CD8-positive, alpha-beta memory T cell (primary cell): ENCODE results near the gene SOX8. TPM values are rescaled to one million over a fixed set of nuclear protein-coding genes. Genes with fewer than 3 reads are reported as not detected.

Experiments
- CTCF ChIA-PET: fragments of 350-600 bp; sonication (Branson Sonifier 250); formaldehyde crosslinking; loops from one replicate; lab custom pipeline; 2021; ENCODE audit warnings: antibody characterized with exemption; lab: Charles Lee
- POLR2A ChIA-PET: fragments of 350-600 bp; sonication (Branson Sonifier 250); formaldehyde crosslinking; loops from one replicate; lab custom pipeline; 2021; ENCODE audit warnings: antibody characterized with exemption; lab: Charles Lee
- DNase-seq, 5 donors: peaks; one replicate each; pipeline versions ENCODE4 v3.0.0 to v3.0.0-alpha.2; 2020 to 2022; ENCODE audit warnings: mixed read lengths in 1 of 5
- H3K27ac ChIP-seq: one replicate; pipeline ENCODE4 v1.7.0; 2013; ENCODE audit warnings: low read depth, mild to moderate bottlenecking, low read length, moderate library complexity
- H3K27me3 ChIP-seq: 2 replicates; pipeline ENCODE4 v1.7.0; 2013; ENCODE audit warnings: low read length, mild to moderate bottlenecking; ENCODE audit not compliant: insufficient read depth, poor library complexity, severe bottlenecking
- H3K36me3 ChIP-seq: 2 replicates; pipeline ENCODE4 v1.7.0; 2013; ENCODE audit warnings: mild to moderate bottlenecking, low read length, moderate library complexity; ENCODE audit not compliant: insufficient read depth
- H3K4me1 ChIP-seq: 2 replicates; pipeline ENCODE4 v1.7.0; 2013; ENCODE audit warnings: mild to moderate bottlenecking, low read length, moderate library complexity; ENCODE audit not compliant: insufficient read depth
- H3K4me3 ChIP-seq: 2 replicates; pipeline ENCODE4 v1.7.0; 2013; ENCODE audit warnings: mild to moderate bottlenecking, low read length
- H3K9me3 ChIP-seq: 2 replicates; pipeline ENCODE4 v1.7.0; 2013; ENCODE audit warnings: mild to moderate bottlenecking, low read length
- H3K27ac Mint-ChIP-seq, 8 donors: one replicate each; pipeline ENCODE4 v1.8.0; 2020 to 2021; ENCODE audit warnings: mixed read lengths in 8 of 8, mild to moderate bottlenecking in 6 of 8, inconsistent platforms in 3 of 8, moderate library complexity in 3 of 8
- H3K27me3 Mint-ChIP-seq, 2 donors: one replicate each; pipeline ENCODE4 v1.8.0; 2020 to 2021; ENCODE audit warnings: mixed read lengths in 2 of 2, mild to moderate bottlenecking in 1 of 2, moderate library complexity in 1 of 2
- H3K36me3 Mint-ChIP-seq, 3 donors: one replicate each; pipeline ENCODE4 v1.8.0; 2020 to 2021; ENCODE audit warnings: mixed read lengths in 3 of 3, inconsistent platforms in 1 of 3, mild to moderate bottlenecking in 1 of 3
- H3K4me1 Mint-ChIP-seq, 3 donors: one replicate each; pipeline ENCODE4 v1.8.0; 2020 to 2021; ENCODE audit warnings: mixed read lengths in 3 of 3, inconsistent platforms in 1 of 3, mild to moderate bottlenecking in 1 of 3
- H3K4me3 Mint-ChIP-seq, 7 donors: one replicate each; pipeline ENCODE4 v1.8.0; 2020 to 2021; ENCODE audit warnings: mixed read lengths in 7 of 7, mild to moderate bottlenecking in 6 of 7, moderate library complexity in 4 of 7, inconsistent platforms in 2 of 7
- H3K9me3 Mint-ChIP-seq, 5 donors: one replicate each; pipeline ENCODE4 v1.8.0; 2020 to 2022; ENCODE audit warnings: mixed read lengths in 5 of 5, mild to moderate bottlenecking in 3 of 5, moderate library complexity in 2 of 5, inconsistent platforms in 1 of 5
- polyA plus RNA-seq: library from polyadenylated mRNA; unstranded; fragments of 300-500 nt; fragmentation: Illumina TruSeq; gene quantifications from one replicate; pipeline ENCODE4 v1.2.3, GENCODE V29; 2021
- total RNA-seq, 2 experiments: library from RNA; stranded (reverse); gene quantifications; one replicate each; pipeline ENCODE4 v1.2.3, GENCODE V29; 2021

Gene SOX8
- total and polyA plus RNA-seq, 3 experiments from 2014 or later = 0.39 to 0.62 (median 0.39) TPM

GRCh38 chr16:938752-939151 lies 42.8 kb upstream of the SOX8 start:
- Histone ChIP-seq H3K36me3 (peaks cover 4% of the 10 kb centered on the region), H3K27ac (no peak overlapping the region), H3K4me3 (no peak overlapping the region), H3K27me3 (no peaks in the 10 kb centered on the region), H3K9me3 (peaks cover 10% of the 10 kb centered on the region), H3K4me1 (no peaks in the 10 kb centered on the region)
- H3K4me3 Mint-ChIP-seq = no peak overlapping the region
- peaks cover 0 to 6% (median 2%) of the 10 kb centered on the region in 3 donors for H3K4me1 Mint-ChIP-seq
- no peak for DNase-seq
- peaks cover 20 to 54% (median 34%) of the 10 kb centered on the region in 3 donors for H3K36me3 Mint-ChIP-seq
- ChIA-PET CTCF (no interaction called here), POLR2A (no interaction called here)
- no peaks in the 10 kb centered on the region for H3K27me3 Mint-ChIP-seq
- no peak overlapping the region for H3K27ac Mint-ChIP-seq
- peaks cover 3 to 22% (median 17%) of the 10 kb centered on the region in 5 donors for H3K9me3 Mint-ChIP-seq

- CTCF ChIA-PET = no interaction called here
- Histone ChIP-seq H3K4me3 (no peak overlapping the region), H3K27me3 (no peaks in the 10 kb centered on the region), H3K36me3 (peaks cover 4% of the 10 kb centered on the region), H3K4me1 (no peaks in the 10 kb centered on the region), H3K9me3 (peaks cover 10% of the 10 kb centered on the region), H3K27ac (no peak overlapping the region)
- H3K27me3 Mint-ChIP-seq = no peaks in the 10 kb centered on the region
- no peak overlapping the region for H3K4me3 Mint-ChIP-seq
- H3K27ac Mint-ChIP-seq = no peak overlapping the region
- peaks cover 0 to 6% (median 2%) of the 10 kb centered on the region in 3 donors for H3K4me1 Mint-ChIP-seq
- DNase-seq = peak in 1 of 5 donors; percentile 22
- peaks cover 19 to 54% (median 40%) of the 10 kb centered on the region in 3 donors for H3K36me3 Mint-ChIP-seq
- H3K9me3 Mint-ChIP-seq = peaks cover 3 to 24% (median 22%) of the 10 kb centered on the region in 5 donors
- POLR2A ChIA-PET = no interaction called here
Observed at GRCh38 chr16:939311-939710, 42.3 kb upstream of the SOX8 start.

- no peaks in the 10 kb centered on the region for H3K27me3 ChIP-seq
- ChIA-PET CTCF (no interaction called here), POLR2A (no interaction called here)
- no peaks in the 10 kb centered on the region for H3K4me1 ChIP-seq
- no peak for DNase-seq
- Mint-ChIP-seq H3K36me3 (peaks cover 19 to 57% (median 45%) of the 10 kb centered on the region in 3 donors), H3K4me1 (peaks cover 0 to 6% (median 2%) of the 10 kb centered on the region in 3 donors), H3K27ac (no peak overlapping the region), H3K4me3 (no peak overlapping the region), H3K27me3 (no peaks in the 10 kb centered on the region), H3K9me3 (peaks cover 3 to 27% (median 22%) of the 10 kb centered on the region in 5 donors)
- no peak overlapping the region for H3K4me3 ChIP-seq
- no peak overlapping the region for H3K27ac ChIP-seq
- peaks cover 10% of the 10 kb centered on the region for H3K9me3 ChIP-seq
- peaks cover 4% of the 10 kb centered on the region for H3K36me3 ChIP-seq
Observed at GRCh38 chr16:939941-940340, 41.6 kb upstream of the SOX8 start.

- peaks cover 10% of the 10 kb centered on the region for H3K9me3 ChIP-seq
- Mint-ChIP-seq H3K27ac (no peak overlapping the region), H3K27me3 (no peaks in the 10 kb centered on the region), H3K9me3 (peaks cover 3 to 27% (median 22%) of the 10 kb centered on the region in 5 donors), H3K4me1 (no peaks in the 10 kb centered on the region), H3K4me3 (no peak overlapping the region), H3K36me3 (peaks cover 21 to 68% (median 50%) of the 10 kb centered on the region in 3 donors)
- no peaks in the 10 kb centered on the region for H3K27me3 ChIP-seq
- CTCF ChIA-PET = no interaction called here
- POLR2A ChIA-PET = no interaction called here
- no peak for DNase-seq
- no peak overlapping the region for H3K4me3 ChIP-seq
- H3K36me3 ChIP-seq = peaks cover 11% of the 10 kb centered on the region
- H3K4me1 ChIP-seq = no peaks in the 10 kb centered on the region
- no peak overlapping the region for H3K27ac ChIP-seq
Observed at GRCh38 chr16:942436-943060, 39.0 kb upstream of the SOX8 start.

GRCh38 chr16:943971-944370 lies 37.6 kb upstream of the SOX8 start:
- peak in 1 of 5 donors; percentile 9 for DNase-seq
- no peak overlapping the region for H3K27ac ChIP-seq
- Mint-ChIP-seq H3K27ac (peak overlapping the region in 1 of 8 donors; percentile 35), H3K36me3 (peaks cover 21 to 62% (median 46%) of the 10 kb centered on the region in 3 donors), H3K9me3 (peaks cover 3 to 27% (median 22%) of the 10 kb centered on the region in 5 donors), H3K4me1 (no peaks in the 10 kb centered on the region), H3K4me3 (no peak overlapping the region), H3K27me3 (no peaks in the 10 kb centered on the region)
- peaks cover 11% of the 10 kb centered on the region for H3K36me3 ChIP-seq
- ChIA-PET CTCF (no interaction called here), POLR2A (no interaction called here)
- no peak overlapping the region for H3K4me3 ChIP-seq
- no peaks in the 10 kb centered on the region for H3K4me1 ChIP-seq
- H3K9me3 ChIP-seq = peaks cover 10% of the 10 kb centered on the region
- no peaks in the 10 kb centered on the region for H3K27me3 ChIP-seq

GRCh38 chr16:945271-946047 lies 36.1 kb upstream of the SOX8 start:
- Mint-ChIP-seq H3K27ac (no peak overlapping the region), H3K4me1 (no peaks in the 10 kb centered on the region), H3K4me3 (no peak overlapping the region), H3K9me3 (peaks cover 3 to 27% (median 22%) of the 10 kb centered on the region in 5 donors), H3K36me3 (peaks cover 21 to 54% (median 42%) of the 10 kb centered on the region in 3 donors), H3K27me3 (no peaks in the 10 kb centered on the region)
- Histone ChIP-seq H3K36me3 (peaks cover 11% of the 10 kb centered on the region), H3K4me1 (no peaks in the 10 kb centered on the region), H3K27me3 (no peaks in the 10 kb centered on the region), H3K4me3 (no peak overlapping the region), H3K27ac (no peak overlapping the region), H3K9me3 (peaks cover 10% of the 10 kb centered on the region)
- ChIA-PET POLR2A (no interaction called here), CTCF (no interaction called here)
- peak in 1 of 5 donors; percentile 9 for DNase-seq

GRCh38 chr16:946048-946395 lies 35.5 kb upstream of the SOX8 start:
- Histone ChIP-seq H3K4me3 (no peak overlapping the region), H3K27ac (no peak overlapping the region), H3K4me1 (no peaks in the 10 kb centered on the region), H3K9me3 (peaks cover 10% of the 10 kb centered on the region), H3K27me3 (no peaks in the 10 kb centered on the region), H3K36me3 (peaks cover 12% of the 10 kb centered on the region)
- peaks cover 21 to 52% (median 38%) of the 10 kb centered on the region in 3 donors for H3K36me3 Mint-ChIP-seq
- H3K27ac Mint-ChIP-seq = no peak overlapping the region
- POLR2A ChIA-PET = no interaction called here
- H3K27me3 Mint-ChIP-seq = no peaks in the 10 kb centered on the region
- H3K4me3 Mint-ChIP-seq = no peak overlapping the region
- H3K9me3 Mint-ChIP-seq = peaks cover 3 to 27% (median 22%) of the 10 kb centered on the region in 5 donors
- no peaks in the 10 kb centered on the region for H3K4me1 Mint-ChIP-seq
- peak in 1 of 5 donors; percentile 20 for DNase-seq
- CTCF ChIA-PET = no interaction called here

- Histone ChIP-seq H3K4me1 (no peaks in the 10 kb centered on the region), H3K4me3 (no peak overlapping the region), H3K27me3 (no peaks in the 10 kb centered on the region), H3K9me3 (peaks cover 5% of the 10 kb centered on the region), H3K36me3 (peaks cover 17% of the 10 kb centered on the region), H3K27ac (no peak overlapping the region)
- DNase-seq = peak in 1 of 5 donors; percentile 30
- Mint-ChIP-seq H3K4me3 (no peak overlapping the region), H3K27me3 (no peaks in the 10 kb centered on the region), H3K4me1 (peaks cover 0 to 5% (median 5%) of the 10 kb centered on the region in 3 donors), H3K9me3 (peaks cover 3 to 15% (median 10%) of the 10 kb centered on the region in 5 donors), H3K36me3 (peaks cover 14 to 54% (median 30%) of the 10 kb centered on the region in 3 donors), H3K27ac (no peak overlapping the region)
- POLR2A ChIA-PET = no interaction called here
- CTCF ChIA-PET = no interaction called here
Observed at GRCh38 chr16:947255-947921, 34.2 kb upstream of the SOX8 start.
